Right lobe of liver (tissue), 6 donors: ENCODE data around the gene RBM47. TPM values are rescaled to one million over a fixed set of nuclear protein-coding genes. Genes with fewer than 3 reads are reported as not detected.

Experiments used
- ATAC-seq, 4 donors: fragments of 200-7000 bp; cut with Tn5 transposase; one replicate each; pipeline ENCODE4 v1.9.1; 2020; ENCODE audit warnings: mild to moderate bottlenecking in 4 of 4, moderate library complexity in 4 of 4
- DNase-seq, 3 donors: peaks; one replicate each; pipeline ENCODE4 v3.0.0-alpha.2; 2020
- H3K27ac ChIP-seq, 3 donors: fragments of 200-600 bp; one replicate each; pipeline ENCODE4 v1.8.0; 2022
- H3K27me3 ChIP-seq, 2 donors: fragments of 200-600 bp; one replicate each; pipeline ENCODE4 v1.8.0; 2022
- H3K36me3 ChIP-seq, 4 donors: fragments of 200-600 bp; sonication (generic) in 1 of 4; one replicate each; pipeline versions ENCODE4 v1.5.1 to v1.8.0; 2017 to 2022; ENCODE audit warnings: control low read depth in 1 of 4
- H3K4me1 ChIP-seq, 4 donors: fragments of 200-600 bp; sonication (generic) in 1 of 4; one replicate each; pipeline versions ENCODE4 v1.5.1 to v1.8.0; 2017 to 2022; ENCODE audit warnings: control low read depth in 1 of 4
- H3K4me3 ChIP-seq, 3 donors: fragments of 200-600 bp; one replicate each; pipeline ENCODE4 v1.8.0; 2022
- H3K9me3 ChIP-seq, 4 donors: fragments of 200-600 bp; sonication (generic) in 1 of 4; one replicate each; pipeline versions ENCODE4 v1.5.1 to v1.8.0; 2017 to 2022; ENCODE audit warnings: control low read depth in 1 of 4
- CTCF ChIP-seq, 4 donors: fragments of 200-600 bp in 3 of 4; fragments of 450-650 bp in 1 of 4; IDR thresholded peaks; one replicate each; pipeline versions ENCODE4 v1.5.1 to v1.8.0; 2016 to 2022; ENCODE audit warnings: antibody characterized with exemption in 4 of 4, mild to moderate bottlenecking in 2 of 4
- POLR2A ChIP-seq: fragments of 450-650 bp; IDR thresholded peaks from one replicate; pipeline ENCODE4 v1.6.1; 2017; ENCODE audit warnings: antibody characterized with exemption, mild to moderate bottlenecking
- WGBS: methylation state at CpG from one replicate; pipeline ENCODE4 v1.1.6; 2018; ENCODE audit warnings: low coverage, low lambda C conversion rate; ENCODE audit not compliant: insufficient coverage; ENCODE audit errors: missing lambda C conversion rate; 5-methylcytosine and 5-hydroxymethylcytosine counted together
- intact Hi-C, 2 donors: fragments of 100-400 bp; cut with DNase I; formaldehyde crosslinking; loops; one replicate each; pipeline versions ENCODE4 v1.11.2 to v1.14.1; 2022
- total RNA-seq, 6 experiments: library from RNA; depleted of rRNA in 2 of 6; stranded (reverse); fragments of >200 nt in 2 of 6; fragmentation: NEBNext Ultra II Directional in 3 of 6; extraction: Animal tissue kit (Norgen Biotek cat#: 25700) in 3 of 6; gene quantifications; one replicate each; pipeline versions ENCODE4 v1.1.0 to v1.2.4, GENCODE V29; 2016 to 2023
- donor health status: DM: no; HTN: yes; CAD: no.
- donor health status: DM: no; HTN: no; CAD: no.
- donor health status: DM: no; HTN: no; CAD: no.
- donor health status: DM: no; HTN: yes; CAD: no.
- donor health status: DM: no; HTN: yes; CAD: no.

RBM47 gene
- total RNA-seq, 6 experiments from 2014 or later: 29.5 to 85.0 (median 51.1) TPM

DNA sequence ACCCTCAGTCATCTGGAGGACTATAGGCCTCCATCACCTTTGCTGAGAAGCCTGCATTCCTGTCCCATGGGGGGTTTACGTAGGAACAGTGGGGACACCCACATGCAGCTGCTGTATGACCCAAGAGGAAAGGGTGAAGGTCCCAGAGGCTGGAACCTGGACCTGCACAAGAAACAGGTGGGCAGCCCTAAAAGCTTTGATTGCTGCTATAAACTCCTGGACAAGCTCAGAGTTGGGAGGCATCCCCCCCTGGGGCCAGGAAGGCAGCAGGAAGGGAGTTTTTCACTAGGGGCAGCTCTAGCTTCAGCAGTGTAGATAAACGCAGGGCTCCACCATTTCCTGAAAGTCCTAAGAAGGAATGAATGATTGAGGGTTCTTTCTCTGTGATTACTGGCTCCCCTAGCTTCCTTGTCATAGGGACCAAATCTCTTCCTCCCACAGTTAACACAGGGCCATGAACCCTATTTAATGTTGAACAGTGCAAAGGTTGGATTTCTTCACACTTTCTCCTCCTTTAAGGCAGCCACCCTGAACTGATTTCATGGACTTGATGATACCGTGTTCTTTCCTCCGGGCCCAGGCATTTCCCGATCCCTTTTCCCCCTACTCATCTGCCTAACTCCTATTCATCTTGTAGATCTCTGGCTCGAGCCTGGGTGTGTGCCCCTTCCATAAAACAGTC lies 210.3 kb downstream of the RBM47 start:
- H3K9me3 ChIP-seq: no peaks in the 10 kb centered on the region
- H3K4me1 ChIP-seq: peaks cover 0 to 56% (median 16%) of the 10 kb centered on the region in 4 donors
- TF ChIP-seq CTCF (IDR thresholded peaks at IDR 0.05) (no peak), POLR2A (no peak)
- 5% methylated on average over 6 of the region's 6 CpGs for WGBS
- H3K27ac ChIP-seq: peak overlapping the region; percentile 54 to 85 (median 78)
- no peak overlapping the region for H3K4me3 ChIP-seq
- intact Hi-C loops: no loop called here
- ATAC-seq (peak; percentile 65 to 74 (median 68)), DNase-seq (no peak)
- H3K36me3 ChIP-seq: peaks cover 0 to 11% (median 2%) of the 10 kb centered on the region in 4 donors
- no peaks in the 10 kb centered on the region for H3K27me3 ChIP-seq

GRCh38 chr4:40418430-40419230 lies 211.0 kb downstream of the RBM47 start:
- no peaks in the 10 kb centered on the region for H3K27me3 ChIP-seq
- TF ChIP-seq CTCF (IDR thresholded peaks at IDR 0.05) (no peak), POLR2A (no peak)
- peak in 1 of 3 donors; percentile 81 for DNase-seq
- peaks cover 0 to 10% (median 2%) of the 10 kb centered on the region in 4 donors for H3K36me3 ChIP-seq
- peak; percentile 76 to 89 (median 83) for ATAC-seq
- intact Hi-C loops: no loop called here
- 24% methylated on average over 6 of the region's 6 CpGs for WGBS
- H3K27ac ChIP-seq: peak overlapping the region; percentile 54 to 85 (median 78)
- H3K4me1 ChIP-seq: peaks cover 0 to 59% (median 18%) of the 10 kb centered on the region in 4 donors
- peak overlapping the region in 1 of 3 donors; percentile 9 for H3K4me3 ChIP-seq
- H3K9me3 ChIP-seq: no peaks in the 10 kb centered on the region

GRCh38 chr4:40417941-40418340 lies 211.7 kb downstream of the RBM47 start:
- H3K4me3 ChIP-seq: peak overlapping the region in 1 of 3 donors; percentile 9
- WGBS: 33% methylated on average over 5 of the region's 5 CpGs
- intact Hi-C loops: no loop called here
- no peaks in the 10 kb centered on the region for H3K27me3 ChIP-seq
- H3K27ac ChIP-seq: peak overlapping the region; percentile 43 to 85 (median 61)
- H3K9me3 ChIP-seq: no peaks in the 10 kb centered on the region
- ATAC-seq (peak; percentile 14 to 45 (median 44)), DNase-seq (no peak)
- TF ChIP-seq POLR2A (no peak), CTCF (IDR thresholded peaks at IDR 0.05) (no peak)
- H3K4me1 ChIP-seq: peaks cover 0 to 59% (median 18%) of the 10 kb centered on the region in 4 donors
- H3K36me3 ChIP-seq: peaks cover 0 to 9% (median 2%) of the 10 kb centered on the region in 4 donors

GRCh38 chr4:40414673-40415072 lies 215.0 kb downstream of the RBM47 start:
- 23% methylated on average over 3 of the region's 3 CpGs for WGBS
- Histone ChIP-seq H3K27me3 (no peaks in the 10 kb centered on the region), H3K27ac (peak overlapping the region in 1 of 3 donors; percentile 2), H3K4me3 (no peak overlapping the region), H3K4me1 (peaks cover 0 to 42% (median 15%) of the 10 kb centered on the region in 4 donors), H3K36me3 (no peaks in the 10 kb centered on the region), H3K9me3 (no peaks in the 10 kb centered on the region)
- TF ChIP-seq POLR2A: no peak
- TF ChIP-seq CTCF (IDR thresholded peaks at IDR 0.05): peak in 1 of 4 donors; percentile 20
- ATAC-seq (peak; percentile 51 to 74 (median 57)), DNase-seq (peak in 1 of 3 donors; percentile 66)
- intact Hi-C loops: no loop called here
